ENCODE measurements around the gene ANAPC2.

ANAPC2 gene

GRCh38 chr9:137213160-137214060 is 25.1 kb upstream of the ANAPC2 start:
- no peak for DNase-seq

GRCh38 chr9:137212520-137212919 is 24.2 kb upstream of the ANAPC2 start:
- DNase-seq, result no peak

- DNase-seq, result no peak
These were observed 23.2 kb upstream of the ANAPC2 start for GRCh38 chr9:137211532-137211931.

- no peak for DNase-seq
These were observed 18.2 kb upstream of the ANAPC2 start for GRCh38 chr9:137206602-137207001.

- DNase-seq, result peak; percentile 88 to 94
These were observed 17.0 kb upstream of the ANAPC2 start, which contains the start of the genes NDOR1 and TMEM203 for GRCh38 chr9:137205126-137206069. NDOR1 (plus strand) TSS chr9:137205700; CDS start chr9:137205778, 78 bp downstream. TMEM203 (minus strand) TSS chr9:137205648; CDS start chr9:137205414, 234 bp downstream.

GRCh38 chr9:137204731-137205125 is 16.4 kb upstream of the ANAPC2 start:
- no peak for DNase-seq

GRCh38 chr9:137202966-137203365 is 14.6 kb upstream of the ANAPC2 start:
- no peak for DNase-seq

GRCh38 chr9:137201205-137201868 is 13.0 kb upstream of the ANAPC2 start:
- DNase-seq, result no peak

- peak; percentile 96 to 99 for DNase-seq
These were observed 12.2 kb upstream of the ANAPC2 start, which contains the start of gene TPRN for GRCh38 chr9:137200311-137201204. TPRN (minus strand) TSS chr9:137200741; CDS start chr9:137200711, 30 bp downstream.

- DNase-seq, result no peak
These were observed 11.2 kb upstream of the ANAPC2 start for GRCh38 chr9:137199411-137200121.

- no peak for DNase-seq
These were observed 10.5 kb upstream of the ANAPC2 start for GRCh38 chr9:137198902-137199283.

GRCh38 chr9:137198051-137198901 is 9.9 kb upstream of the ANAPC2 start:
- no peak for DNase-seq

- DNase-seq, result no peak
These were observed 7.3 kb upstream of the ANAPC2 start for GRCh38 chr9:137195525-137196220.

GRCh38 chr9:137194909-137195308 is 6.5 kb upstream of the ANAPC2 start:
- no peak for DNase-seq

- no peak for DNase-seq
These were observed 6.0 kb upstream of the ANAPC2 start for GRCh38 chr9:137194388-137194787.

GRCh38 chr9:137193771-137194170 is 5.4 kb upstream of the ANAPC2 start:
- no peak for DNase-seq

GRCh38 chr9:137192859-137193258 is 4.5 kb upstream of the ANAPC2 start:
- DNase-seq, result no peak

GRCh38 chr9:137192448-137192780 is 4.1 kb upstream of the ANAPC2 start:
- no peak for DNase-seq

- no peak for DNase-seq
These were observed 3.5 kb upstream of the ANAPC2 start for GRCh38 chr9:137191691-137192447.
